GM18508 (cell line): Measurements from ENCODE around the gene DONSON.

Source experiments
- ATAC-seq: cut with Tn5 transposase; IDR thresholded peaks from one replicate; pipeline ENCODE4 v1.9.1; 2021; ENCODE audit warnings: moderate number of reproducible peaks; ENCODE audit not compliant: insufficient read depth, unreplicated experiment

Gene DONSON

DNA sequence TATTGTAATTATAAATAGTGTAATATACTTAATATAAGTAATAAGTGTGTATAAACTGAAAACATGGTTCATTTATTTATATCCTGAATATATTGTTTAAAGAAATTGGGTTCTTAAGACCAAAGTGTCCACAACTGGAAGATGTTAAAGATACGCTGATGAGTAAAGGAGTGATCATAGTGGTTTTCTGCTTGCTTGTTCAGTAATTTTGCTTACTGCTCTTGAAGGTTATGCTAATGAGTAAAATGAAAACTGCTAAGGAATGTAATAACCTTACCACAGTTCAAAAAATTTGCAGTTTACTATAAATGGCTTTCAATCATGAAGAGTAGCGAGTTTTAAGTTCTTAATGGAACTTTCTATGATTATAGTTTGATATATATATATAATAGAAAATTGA lies 22.0 kb downstream of the DONSON start:
- ATAC-seq = no peak

DNA sequence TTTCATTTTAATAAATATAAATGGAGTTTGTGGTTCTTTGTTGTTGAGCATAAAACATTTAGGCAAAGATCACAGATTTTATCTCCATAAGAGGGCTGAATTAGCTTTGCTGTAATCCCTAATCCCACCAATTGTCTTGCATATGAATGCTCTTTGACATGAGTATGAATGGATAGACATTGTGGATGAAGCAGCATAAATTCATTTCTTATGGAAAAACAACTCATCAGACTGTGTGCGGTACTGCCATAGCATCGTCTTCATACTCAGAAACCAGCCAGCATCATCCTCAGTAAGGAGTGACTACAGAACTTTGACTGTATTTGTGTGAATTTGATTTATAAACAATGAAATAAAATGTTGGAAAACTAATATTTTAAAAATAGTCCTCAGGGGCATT lies 26.1 kb downstream of the DONSON start:
- no peak for ATAC-seq

DNA sequence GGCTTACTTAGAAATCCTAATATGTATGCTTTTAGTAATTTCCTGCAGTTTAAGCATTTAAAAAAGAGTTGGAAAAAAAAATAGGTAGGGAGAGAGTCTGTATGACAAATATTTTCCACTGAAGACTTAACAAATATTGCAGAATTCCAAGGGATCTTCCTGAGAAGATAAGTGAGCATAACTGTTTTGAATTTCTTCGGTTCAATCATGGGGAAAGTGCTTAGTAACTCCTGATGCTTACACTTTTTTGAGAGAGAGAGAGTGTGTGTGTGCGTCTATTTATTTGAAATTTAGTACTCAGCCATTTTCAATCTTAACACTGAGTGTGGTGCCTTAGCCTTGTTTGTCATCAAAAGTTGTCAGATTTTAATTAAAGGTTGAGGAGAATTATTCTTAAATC lies 27.1 kb downstream of the DONSON start:
- ATAC-seq = no peak

GRCh38 chr21:33560965-33561364 lies 27.5 kb downstream of the DONSON start:
- no peak for ATAC-seq

DNA sequence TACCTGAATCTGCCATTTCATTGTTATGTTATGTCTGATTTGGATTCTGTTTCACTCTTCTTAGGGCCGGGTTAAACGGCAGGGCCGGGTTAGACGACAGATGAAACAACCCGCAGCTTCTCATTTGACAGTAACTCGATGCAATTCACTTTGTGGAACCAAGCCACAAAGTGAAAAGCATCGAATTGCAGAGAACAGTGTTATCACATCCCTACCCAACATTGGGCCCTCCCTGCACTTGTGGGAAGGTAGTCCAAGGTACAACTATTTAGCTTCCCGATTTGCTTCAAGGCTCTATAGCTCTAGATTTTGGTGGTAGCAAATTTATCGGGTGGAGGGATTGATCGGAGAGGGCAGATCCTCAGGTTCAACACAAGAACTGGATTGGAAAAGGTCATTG lies 28.7 kb downstream of the DONSON start:
- no peak for ATAC-seq

GRCh38 chr21:33558777-33559421 lies 29.6 kb downstream of the DONSON start:
- no peak for ATAC-seq

DNA sequence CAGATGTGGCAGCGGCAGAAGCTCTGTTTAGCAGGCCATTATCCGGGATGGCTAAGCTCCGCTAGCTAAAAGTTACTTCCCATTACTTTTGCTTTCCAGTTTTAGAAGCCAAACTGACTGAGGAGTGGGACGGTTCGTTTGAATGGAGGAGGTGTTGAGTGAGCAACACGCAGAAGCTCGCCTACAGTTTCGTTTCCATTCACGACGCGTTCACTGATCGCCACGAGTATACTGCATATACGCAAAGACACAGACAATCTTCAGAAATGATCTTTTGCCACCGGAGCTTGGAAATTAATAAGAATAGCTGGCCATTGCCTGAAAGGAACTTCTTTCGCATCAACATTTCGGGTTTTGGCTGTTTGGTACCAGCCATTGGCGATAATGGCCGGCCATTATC lies 31.0 kb downstream of the DONSON start:
- no peak for ATAC-seq

DNA sequence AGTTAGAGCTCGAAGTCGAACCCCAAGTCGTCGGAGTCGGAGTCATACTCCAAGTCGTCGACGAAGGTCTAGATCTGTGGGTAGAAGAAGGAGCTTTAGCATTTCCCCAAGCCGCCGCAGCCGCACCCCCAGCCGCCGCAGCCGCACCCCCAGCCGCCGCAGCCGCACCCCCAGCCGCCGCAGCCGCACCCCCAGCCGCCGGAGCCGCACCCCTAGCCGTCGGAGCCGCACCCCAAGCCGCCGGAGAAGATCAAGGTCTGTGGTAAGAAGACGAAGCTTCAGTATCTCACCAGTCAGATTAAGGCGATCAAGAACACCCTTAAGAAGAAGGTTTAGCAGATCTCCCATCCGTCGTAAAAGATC lies 33.5 kb downstream of the DONSON start:
- no peak for ATAC-seq

DNA sequence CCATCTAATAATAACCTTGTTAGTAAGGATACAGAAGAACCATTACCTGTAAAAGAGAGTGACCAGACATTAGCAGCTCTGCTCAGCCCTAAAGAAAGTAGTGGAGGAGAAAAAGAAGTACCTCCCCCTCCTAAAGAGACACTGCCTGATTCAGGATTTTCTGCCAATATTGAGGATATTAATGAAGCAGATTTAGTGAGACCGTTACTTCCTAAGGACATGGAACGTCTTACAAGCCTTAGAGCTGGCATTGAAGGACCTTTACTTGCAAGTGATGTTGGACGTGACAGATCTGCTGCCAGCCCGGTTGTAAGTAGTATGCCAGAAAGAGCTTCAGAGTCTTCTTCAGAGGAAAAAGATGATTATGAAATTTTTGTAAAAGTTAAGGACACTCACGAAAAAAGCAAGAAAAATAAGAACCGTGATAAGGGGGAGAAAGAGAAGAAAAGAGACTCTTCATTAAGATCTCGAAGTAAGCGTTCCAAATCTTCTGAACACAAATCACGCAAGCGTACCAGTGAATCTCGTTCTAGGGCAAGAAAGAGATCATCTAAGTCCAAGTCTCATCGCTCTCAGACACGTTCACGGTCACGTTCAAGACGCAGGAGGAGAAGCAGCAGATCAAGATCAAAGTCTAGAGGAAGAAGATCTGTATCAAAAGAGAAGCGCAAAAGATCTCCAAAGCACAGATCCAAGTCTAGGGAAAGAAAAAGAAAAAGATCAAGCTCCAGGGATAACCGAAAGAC lies 34.1 kb downstream of the DONSON start:
- no peak for ATAC-seq

DNA sequence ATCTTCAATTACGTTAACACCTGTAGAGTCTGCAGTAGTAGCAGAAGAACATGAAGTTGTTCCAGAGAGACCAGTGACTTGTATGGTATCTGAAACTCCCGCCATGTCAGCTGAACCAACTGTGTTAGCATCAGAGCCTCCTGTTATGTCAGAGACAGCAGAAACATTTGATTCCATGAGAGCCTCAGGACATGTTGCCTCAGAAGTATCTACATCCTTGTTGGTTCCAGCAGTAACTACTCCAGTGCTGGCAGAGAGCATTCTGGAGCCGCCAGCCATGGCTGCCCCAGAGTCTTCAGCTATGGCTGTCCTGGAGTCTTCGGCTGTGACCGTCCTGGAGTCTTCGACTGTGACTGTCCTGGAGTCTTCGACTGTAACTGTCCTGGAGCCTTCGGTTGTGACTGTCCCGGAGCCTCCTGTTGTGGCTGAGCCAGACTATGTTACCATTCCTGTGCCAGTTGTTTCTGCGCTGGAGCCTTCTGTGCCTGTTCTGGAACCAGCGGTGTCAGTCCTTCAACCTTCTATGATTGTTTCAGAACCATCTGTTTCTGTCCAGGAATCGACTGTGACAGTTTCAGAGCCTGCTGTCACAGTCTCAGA lies 35.4 kb downstream of the DONSON start:
- ATAC-seq = no peak

GRCh38 chr21:33552093-33552998 lies 36.1 kb downstream of the DONSON start:
- no peak for ATAC-seq

GRCh38 chr21:33551664-33552063 lies 36.8 kb downstream of the DONSON start:
- no peak for ATAC-seq

GRCh38 chr21:33550772-33551660 lies 37.5 kb downstream of the DONSON start:
- no peak for ATAC-seq

GRCh38 chr21:33549848-33550771 lies 38.4 kb downstream of the DONSON start:
- no peak for ATAC-seq

DNA sequence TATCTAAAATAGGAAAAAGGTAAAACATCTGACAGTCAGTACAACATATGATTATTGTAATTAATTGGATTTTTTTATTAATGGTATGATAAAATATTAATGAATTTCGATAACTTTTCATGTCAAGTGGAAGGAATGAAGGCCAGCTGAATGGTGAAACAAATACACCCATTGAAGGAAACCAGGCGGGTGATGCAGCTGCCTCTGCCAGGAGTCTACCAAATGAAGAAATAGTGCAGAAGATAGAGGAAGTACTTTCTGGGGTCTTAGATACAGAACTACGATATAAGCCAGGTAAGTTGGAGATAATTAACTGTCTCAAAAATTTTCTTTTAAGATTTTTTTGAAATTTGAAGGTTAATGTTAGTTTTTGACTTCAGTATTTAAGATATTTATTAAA lies 42.4 kb downstream of the DONSON start:
- ATAC-seq = no peak

GRCh38 chr21:33544451-33545195 lies 43.9 kb downstream of the DONSON start:
- no peak for ATAC-seq

DNA sequence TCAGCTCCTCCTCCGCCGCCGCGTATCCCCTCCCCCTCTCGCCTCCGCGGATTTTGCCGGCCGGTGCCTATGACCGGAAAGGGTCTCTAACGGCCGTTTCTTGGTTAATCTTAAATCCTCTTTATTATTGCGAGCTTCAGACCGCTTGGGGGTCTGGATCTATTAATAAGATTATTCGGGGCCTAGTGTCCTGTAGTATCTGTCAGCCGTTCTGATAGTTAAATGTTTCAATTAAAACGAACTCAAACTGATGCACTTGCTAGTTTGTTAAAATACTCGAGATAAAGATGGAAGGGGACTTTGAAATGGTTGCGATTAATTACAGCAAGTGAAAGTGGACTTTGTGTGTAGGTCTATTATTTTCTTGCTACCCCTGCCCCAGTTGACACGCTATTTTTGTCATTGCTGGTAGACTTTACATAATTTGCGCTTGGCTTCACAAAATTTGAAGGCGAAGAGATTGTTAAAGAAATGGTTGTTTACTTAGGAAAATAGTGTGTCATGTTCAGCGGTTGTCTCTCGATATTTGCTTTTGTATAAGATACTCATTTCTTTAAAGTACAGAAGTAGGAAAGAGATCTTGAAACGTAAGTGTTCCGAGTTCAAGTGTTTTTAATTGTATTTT lies 44.9 kb downstream of the DONSON start:
- ATAC-seq = no peak
